22Rv1 (cell line): Measurements from ENCODE around the gene FCER1G.

Experiments used
- CTCF ChIP-seq: fragments of 450-650 bp; IDR thresholded peaks from 2 replicates; pipeline ENCODE4 v1.5.1; 2017; ENCODE audit warnings: mild to moderate bottlenecking
- ZFX ChIP-seq: fragments of 450-650 bp; IDR thresholded peaks from 2 replicates; pipeline ENCODE4 v1.6.1; 2017; ENCODE audit warnings: antibody characterized with exemption, borderline replicate concordance

- TF ChIP-seq CTCF (peak; percentile 96), ZFX (no peak)
Observed at GRCh38 chr1:161227196-161227871, 12.2 kb downstream of the FCER1G start.
